Upper lobe of left lung (tissue), 6 donors: ENCODE measurements around the gene TAOK1. TPM values are rescaled to one million over a fixed set of nuclear protein-coding genes. Genes with fewer than 3 reads are reported as not detected.

Experiments used
- ATAC-seq, 2 donors: fragments of 200-7000 bp; cut with Tn5 transposase; one replicate each; pipeline ENCODE4 v1.9.1; 2022; ENCODE audit warnings: mild to moderate bottlenecking in 2 of 2, moderate library complexity in 2 of 2; ENCODE audit not compliant: low FRiP score in 2 of 2
- DNase-seq, 2 donors: peaks; one replicate each; pipeline ENCODE4 v3.0.0-alpha.2; 2019 to 2020
- H3K27ac ChIP-seq, 4 donors: fragments of 200-600 bp; sonication (generic); one replicate each; pipeline ENCODE4 v1.5.1; 2016 to 2019
- H3K27me3 ChIP-seq, 4 donors: fragments of 200-600 bp; sonication (generic); one replicate each; pipeline ENCODE4 v1.5.1; 2017 to 2019
- H3K36me3 ChIP-seq, 4 donors: fragments of 200-600 bp; sonication (generic); one replicate each; pipeline ENCODE4 v1.5.1; 2016 to 2019
- H3K4me1 ChIP-seq, 4 donors: fragments of 200-600 bp; sonication (generic); one replicate each; pipeline ENCODE4 v1.5.1; 2018 to 2019
- H3K4me3 ChIP-seq, 4 donors: fragments of 200-600 bp; sonication (generic); one replicate each; pipeline ENCODE4 v1.5.1; 2017 to 2019; ENCODE audit warnings: mild to moderate bottlenecking in 2 of 4, moderate library complexity in 1 of 4
- H3K9me3 ChIP-seq, 4 donors: fragments of 200-600 bp; sonication (generic); one replicate each; pipeline ENCODE4 v1.5.1; 2018 to 2019
- EP300 ChIP-seq, 4 donors: sonication (generic); formaldehyde crosslinking; IDR thresholded peaks; one replicate each; pipeline ENCODE4 v1.5.1; 2017; ENCODE audit warnings: antibody characterized with exemption in 4 of 4, control low read depth in 2 of 4
- POLR2A ChIP-seq, 4 donors: fragments of 450-650 bp; IDR thresholded peaks; one replicate each; pipeline ENCODE4 v1.5.1; 2016 to 2017; ENCODE audit warnings: antibody characterized with exemption in 4 of 4, mild to moderate bottlenecking in 2 of 4
- POLR2AphosphoS5 ChIP-seq, 2 donors: sonication (generic); formaldehyde crosslinking; IDR thresholded peaks; one replicate each; pipeline ENCODE4 v1.5.1; 2017; ENCODE audit warnings: antibody characterized with exemption in 2 of 2
- WGBS, 2 donors: methylation state at CpG; one replicate each; pipeline ENCODE4 v1.1.5; 2017 to 2018; 5-methylcytosine and 5-hydroxymethylcytosine counted together
- total RNA-seq, 6 donors: library from RNA; depleted of rRNA in 4 of 6; stranded (reverse); fragments of >200 nt in 4 of 6; gene quantifications; one replicate each; pipeline versions ENCODE4 v1.1.0 to v1.2.1, GENCODE V29; 2016 to 2021
- TF ChIP-seq, protein P1 (sequence below), 6 experiments: fragments of 450-650 bp in 4 of 6; fragments of 200-600 bp in 2 of 6; sonication (generic) in 2 of 6; IDR thresholded peaks; one replicate each; pipeline ENCODE4 v1.5.1; 2016 to 2019; ENCODE audit warnings: antibody characterized with exemption in 6 of 6
- donor health status: DM: no; HTN: no; CAD: no; lungs with moderate emphysema.
- donor health status: DM: no; HTN: yes; CAD: no; lungs with severe emphysema.

The TAOK1 gene
- total RNA-seq, 6 donors from 2014 or later, result 43.0 to 100 (median 59.3) TPM

DNA sequence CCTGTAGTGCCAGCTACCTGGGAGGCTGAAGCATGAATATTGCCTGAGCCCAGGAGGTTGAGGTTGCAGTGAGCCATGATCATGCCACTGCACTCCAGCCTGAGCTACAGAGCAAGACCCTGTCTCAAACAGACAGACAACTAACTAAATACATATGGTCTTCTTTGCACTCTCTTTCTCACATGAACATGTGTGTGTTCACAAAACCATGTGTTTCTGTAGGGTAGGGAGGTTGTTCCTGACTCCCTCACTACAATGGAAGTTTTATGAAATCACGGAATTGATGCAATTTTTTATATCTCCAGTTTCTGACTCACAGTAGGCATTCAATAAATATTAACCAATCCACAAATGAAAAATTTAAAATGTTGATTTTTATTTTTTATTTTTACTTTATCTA is 128.2 kb downstream of the TAOK1 start:
- Histone ChIP-seq H3K9me3 (no peaks in the 10 kb centered on the region), H3K27me3 (no peaks in the 10 kb centered on the region), H3K4me1 (no peaks in the 10 kb centered on the region), H3K36me3 (peaks cover 31 to 91% (median 70%) of the 10 kb centered on the region in 4 donors), H3K27ac (no peak overlapping the region), H3K4me3 (no peak overlapping the region)
- DNase-seq (no peak), ATAC-seq (no peak)
- WGBS, 2 donors, result 100% methylated on average over 1 of the region's 1 CpG
- TF ChIP-seq, protein P1, sequence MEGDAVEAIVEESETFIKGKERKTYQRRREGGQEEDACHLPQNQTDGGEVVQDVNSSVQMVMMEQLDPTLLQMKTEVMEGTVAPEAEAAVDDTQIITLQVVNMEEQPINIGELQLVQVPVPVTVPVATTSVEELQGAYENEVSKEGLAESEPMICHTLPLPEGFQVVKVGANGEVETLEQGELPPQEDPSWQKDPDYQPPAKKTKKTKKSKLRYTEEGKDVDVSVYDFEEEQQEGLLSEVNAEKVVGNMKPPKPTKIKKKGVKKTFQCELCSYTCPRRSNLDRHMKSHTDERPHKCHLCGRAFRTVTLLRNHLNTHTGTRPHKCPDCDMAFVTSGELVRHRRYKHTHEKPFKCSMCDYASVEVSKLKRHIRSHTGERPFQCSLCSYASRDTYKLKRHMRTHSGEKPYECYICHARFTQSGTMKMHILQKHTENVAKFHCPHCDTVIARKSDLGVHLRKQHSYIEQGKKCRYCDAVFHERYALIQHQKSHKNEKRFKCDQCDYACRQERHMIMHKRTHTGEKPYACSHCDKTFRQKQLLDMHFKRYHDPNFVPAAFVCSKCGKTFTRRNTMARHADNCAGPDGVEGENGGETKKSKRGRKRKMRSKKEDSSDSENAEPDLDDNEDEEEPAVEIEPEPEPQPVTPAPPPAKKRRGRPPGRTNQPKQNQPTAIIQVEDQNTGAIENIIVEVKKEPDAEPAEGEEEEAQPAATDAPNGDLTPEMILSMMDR (IDR thresholded peaks at IDR 0.05), result no peak
- no peak for TF ChIP-seq POLR2AphosphoS5 (IDR thresholded peaks at IDR 0.05)
- TF ChIP-seq EP300 (IDR thresholded peaks at IDR 0.05), result no peak
- no peak for TF ChIP-seq POLR2A (IDR thresholded peaks at IDR 0.05)

DNA sequence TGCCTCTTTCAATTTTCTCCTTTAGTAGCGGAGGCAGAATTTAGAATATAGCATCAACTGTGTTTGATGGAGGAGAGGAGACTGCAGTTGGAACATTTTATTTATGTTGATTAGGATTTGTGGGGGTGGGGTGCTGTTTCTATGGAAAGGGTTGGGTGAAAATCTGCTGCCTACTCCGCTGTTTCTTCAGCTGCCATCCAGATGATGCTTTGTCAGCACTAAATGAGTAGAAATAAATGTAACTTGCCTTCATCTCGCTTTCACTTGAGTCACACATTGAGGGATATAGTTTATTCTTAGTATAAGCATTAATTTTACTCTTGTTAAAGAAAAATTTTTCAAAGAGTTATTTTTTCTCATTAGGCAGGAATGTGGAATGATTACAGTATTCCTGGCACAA is 134.5 kb downstream of the TAOK1 start:
- DNase-seq, result no peak
- no peak for ATAC-seq
- H3K27me3 ChIP-seq, result no peaks in the 10 kb centered on the region
- no peak overlapping the region for H3K4me3 ChIP-seq
- no peak overlapping the region for H3K27ac ChIP-seq
- WGBS, 2 donors, result 95 to 99% methylated on average over 3 of the region's 3 CpGs
- TF ChIP-seq POLR2AphosphoS5 (IDR thresholded peaks at IDR 0.05) (no peak), EP300 (IDR thresholded peaks at IDR 0.05) (no peak), POLR2A (IDR thresholded peaks at IDR 0.05) (no peak)
- TF ChIP-seq, protein P1 (IDR thresholded peaks at IDR 0.05), result no peak
- no peaks in the 10 kb centered on the region for H3K4me1 ChIP-seq
- no peaks in the 10 kb centered on the region for H3K9me3 ChIP-seq
- H3K36me3 ChIP-seq, result peaks cover 12 to 78% (median 41%) of the 10 kb centered on the region in 4 donors

DNA sequence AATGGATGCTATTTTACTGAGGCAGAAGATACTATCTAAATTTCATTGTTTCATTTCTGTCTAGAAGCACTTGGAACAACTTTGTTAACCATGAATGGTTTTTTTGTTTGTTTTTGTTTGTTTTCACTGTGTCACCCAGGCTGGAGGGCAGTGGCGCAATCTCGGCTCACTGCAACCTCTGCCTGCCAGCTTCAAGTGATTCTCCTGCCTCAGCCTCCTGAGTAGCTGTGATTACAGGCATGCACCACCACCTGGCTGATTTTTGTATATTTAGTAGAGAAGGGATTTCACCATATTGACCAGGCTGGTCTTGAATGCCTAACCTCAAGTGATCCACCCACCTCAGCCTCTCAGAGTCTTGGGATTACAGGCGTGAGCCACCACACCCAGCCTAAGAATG is 136.2 kb downstream of the TAOK1 start:
- H3K4me3 ChIP-seq, result no peak overlapping the region
- DNase-seq (no peak), ATAC-seq (no peak)
- WGBS, 2 donors, result 89 to 91% methylated on average over 3 of the region's 3 CpGs
- no peaks in the 10 kb centered on the region for H3K9me3 ChIP-seq
- H3K27ac ChIP-seq, result no peak overlapping the region
- no peaks in the 10 kb centered on the region for H3K4me1 ChIP-seq
- H3K36me3 ChIP-seq, result peaks cover 12 to 79% (median 39%) of the 10 kb centered on the region in 4 donors
- no peaks in the 10 kb centered on the region for H3K27me3 ChIP-seq
- TF ChIP-seq POLR2A (IDR thresholded peaks at IDR 0.05), result no peak
- TF ChIP-seq POLR2AphosphoS5 (IDR thresholded peaks at IDR 0.05), result no peak
- TF ChIP-seq EP300 (IDR thresholded peaks at IDR 0.05), result no peak
- TF ChIP-seq, protein P1 (IDR thresholded peaks at IDR 0.05), result no peak

DNA sequence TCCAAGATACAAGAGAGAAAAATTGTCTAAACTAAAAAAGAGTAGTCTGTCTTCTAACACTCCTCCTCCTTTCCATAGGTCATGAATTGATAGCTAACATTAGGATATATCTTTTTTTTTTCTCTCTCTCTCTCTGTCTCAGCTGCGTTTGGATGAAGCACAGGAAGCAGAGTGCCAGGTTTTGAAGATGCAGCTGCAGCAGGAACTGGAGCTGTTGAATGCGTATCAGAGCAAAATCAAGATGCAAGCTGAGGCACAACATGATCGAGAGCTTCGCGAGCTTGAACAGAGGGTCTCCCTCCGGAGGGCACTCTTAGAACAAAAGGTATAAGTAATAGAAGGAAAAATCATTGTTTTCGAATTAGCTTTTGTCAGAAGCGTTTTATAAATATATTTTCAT is 143.8 kb downstream of the TAOK1 start:
- Histone ChIP-seq H3K9me3 (no peaks in the 10 kb centered on the region), H3K4me1 (no peaks in the 10 kb centered on the region), H3K4me3 (no peak overlapping the region), H3K36me3 (peaks cover 9 to 74% (median 43%) of the 10 kb centered on the region in 4 donors), H3K27me3 (no peaks in the 10 kb centered on the region), H3K27ac (no peak overlapping the region)
- ATAC-seq (no peak), DNase-seq (no peak)
- TF ChIP-seq POLR2AphosphoS5 (IDR thresholded peaks at IDR 0.05), result no peak
- TF ChIP-seq, protein P1 (IDR thresholded peaks at IDR 0.05), result no peak
- TF ChIP-seq EP300 (IDR thresholded peaks at IDR 0.05), result no peak
- TF ChIP-seq POLR2A (IDR thresholded peaks at IDR 0.05), result no peak
- WGBS, 2 donors, result 91 to 92% methylated on average over 8 of the region's 8 CpGs

DNA sequence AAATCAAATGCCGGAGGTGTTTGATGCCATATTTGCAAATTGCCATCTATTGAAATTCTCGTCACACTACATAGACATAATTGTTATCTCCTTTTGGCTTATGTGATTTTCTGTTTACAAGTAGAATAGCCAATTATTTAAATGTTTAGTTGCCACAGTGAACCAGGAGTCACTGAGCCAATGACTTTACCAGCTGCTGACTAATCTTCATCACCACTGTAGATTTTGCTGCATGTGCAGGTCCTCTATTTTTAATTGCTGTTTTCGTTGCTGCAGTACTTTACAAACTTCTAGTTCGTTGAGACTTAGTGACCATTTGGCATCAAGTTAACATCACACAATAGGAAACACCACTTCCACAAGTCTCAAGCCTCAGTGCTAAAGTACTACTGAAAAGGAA is 153.9 kb downstream of the TAOK1 start:
- DNase-seq, result no peak
- WGBS, 2 donors, result 82 to 92% methylated on average over 4 of the region's 4 CpGs

More for the DNA sequence above, 153.9 kb downstream of the TAOK1 start:
- Histone ChIP-seq H3K27me3 (no peaks in the 10 kb centered on the region), H3K36me3 (peaks cover 0 to 42% (median 32%) of the 10 kb centered on the region in 4 donors), H3K9me3 (no peaks in the 10 kb centered on the region), H3K27ac (no peak overlapping the region), H3K4me1 (no peaks in the 10 kb centered on the region), H3K4me3 (no peak overlapping the region)
- ATAC-seq, result no peak
- TF ChIP-seq POLR2A (IDR thresholded peaks at IDR 0.05), result no peak
- TF ChIP-seq, protein P1 (IDR thresholded peaks at IDR 0.05), result no peak
- TF ChIP-seq POLR2AphosphoS5 (IDR thresholded peaks at IDR 0.05), result no peak
- no peak for TF ChIP-seq EP300 (IDR thresholded peaks at IDR 0.05)
